ENCODE measurements around the gene TMPO. TPM values are rescaled to one million over a fixed set of nuclear protein-coding genes. Genes with fewer than 3 reads are reported as not detected.
"Not testable (repeated sequence)": the region's sequence is repeated elsewhere in the genome, so short reads cannot be mapped to it uniquely, and the experiment has no call there.

The TMPO gene, protein sequence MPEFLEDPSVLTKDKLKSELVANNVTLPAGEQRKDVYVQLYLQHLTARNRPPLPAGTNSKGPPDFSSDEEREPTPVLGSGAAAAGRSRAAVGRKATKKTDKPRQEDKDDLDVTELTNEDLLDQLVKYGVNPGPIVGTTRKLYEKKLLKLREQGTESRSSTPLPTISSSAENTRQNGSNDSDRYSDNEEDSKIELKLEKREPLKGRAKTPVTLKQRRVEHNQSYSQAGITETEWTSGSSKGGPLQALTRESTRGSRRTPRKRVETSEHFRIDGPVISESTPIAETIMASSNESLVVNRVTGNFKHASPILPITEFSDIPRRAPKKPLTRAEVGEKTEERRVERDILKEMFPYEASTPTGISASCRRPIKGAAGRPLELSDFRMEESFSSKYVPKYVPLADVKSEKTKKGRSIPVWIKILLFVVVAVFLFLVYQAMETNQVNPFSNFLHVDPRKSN
- 100 to 1,000 TPM in 4 of 12 donors, 10 to 100 TPM in 8; 63.1 to 522 (median 94.5) TPM for polyA plus RNA-seq (ENCODE audit: insufficient read length in 12 of 12)
- long read RNA-seq, donor 1, full-length matches to known transcripts: 24 of 62 reads
- long read RNA-seq, donor 1, partial matches to known transcripts: 38 of 62 reads
- long read RNA-seq, donor 1, other reads (novel, unspliced or antisense): 0 of 62 reads
- long read RNA-seq, donor 2, transcript TMPO-202 (4 exons, 3,615 nt): major isoform, 6 of 120 reads
- long read RNA-seq, donor 2, partial matches to known transcripts: 107 of 120 reads
- long read RNA-seq, donor 2, other reads (novel, unspliced or antisense): 0 of 120 reads
- long read RNA-seq, donor 3, partial matches to known transcripts: 0 of 10 reads
- long read RNA-seq, donor 3, other reads (novel, unspliced or antisense): 0 of 10 reads
- long read RNA-seq, donor 4, full-length matches to known transcripts: 4 of 32 reads
- long read RNA-seq, donor 4, partial matches to known transcripts: 28 of 32 reads
- long read RNA-seq, donor 4, other reads (novel, unspliced or antisense): 0 of 32 reads
- long read RNA-seq, donor 5: 0 reads
- long read RNA-seq, donor 6, partial matches to known transcripts: 0 of 4 reads
- long read RNA-seq, donor 6, other reads (novel, unspliced or antisense): 0 of 4 reads
- long read RNA-seq, donor 7, full-length matches to known transcripts: 9 of 16 reads
- long read RNA-seq, donor 7, partial matches to known transcripts: 7 of 16 reads
- long read RNA-seq, donor 7, other reads (novel, unspliced or antisense): 0 of 16 reads
- long read RNA-seq, donor 8, full-length matches to known transcripts: 29 of 29 reads
- long read RNA-seq, donor 8, partial matches to known transcripts: 0 of 29 reads
- long read RNA-seq, donor 8, other reads (novel, unspliced or antisense): 0 of 29 reads
- long read RNA-seq, donor 9, full-length matches to known transcripts: 17 of 17 reads
- long read RNA-seq, donor 9, partial matches to known transcripts: 0 of 17 reads
- long read RNA-seq, donor 9, other reads (novel, unspliced or antisense): 0 of 17 reads
- long read RNA-seq, donor 10, full-length matches to known transcripts: 19 of 24 reads
- long read RNA-seq, donor 10, partial matches to known transcripts: 5 of 24 reads
- long read RNA-seq, donor 10, other reads (novel, unspliced or antisense): 0 of 24 reads
- long read RNA-seq, donor 11, full-length matches to known transcripts: 20 of 37 reads
- long read RNA-seq, donor 11, partial matches to known transcripts: 17 of 37 reads
- long read RNA-seq, donor 11, other reads (novel, unspliced or antisense): 0 of 37 reads

GRCh38 chr12:98515287-98516110 is at the start of gene TMPO:
TSS of gene TMPO (plus strand) at chr12:98515590. CDS start at chr12:98515868, 278 bp downstream.
- DNase-seq: peak; percentile 97

- DNase-seq: no peak
Observed at GRCh38 chr12:98465950-98466602, 49.3 kb upstream of the TMPO start.

GRCh38 chr12:98466640-98467400 is 48.6 kb upstream of the TMPO start:
- no peak for DNase-seq

- no peak for DNase-seq
Observed at GRCh38 chr12:98469109-98469508, 46.3 kb upstream of the TMPO start.

DNA sequence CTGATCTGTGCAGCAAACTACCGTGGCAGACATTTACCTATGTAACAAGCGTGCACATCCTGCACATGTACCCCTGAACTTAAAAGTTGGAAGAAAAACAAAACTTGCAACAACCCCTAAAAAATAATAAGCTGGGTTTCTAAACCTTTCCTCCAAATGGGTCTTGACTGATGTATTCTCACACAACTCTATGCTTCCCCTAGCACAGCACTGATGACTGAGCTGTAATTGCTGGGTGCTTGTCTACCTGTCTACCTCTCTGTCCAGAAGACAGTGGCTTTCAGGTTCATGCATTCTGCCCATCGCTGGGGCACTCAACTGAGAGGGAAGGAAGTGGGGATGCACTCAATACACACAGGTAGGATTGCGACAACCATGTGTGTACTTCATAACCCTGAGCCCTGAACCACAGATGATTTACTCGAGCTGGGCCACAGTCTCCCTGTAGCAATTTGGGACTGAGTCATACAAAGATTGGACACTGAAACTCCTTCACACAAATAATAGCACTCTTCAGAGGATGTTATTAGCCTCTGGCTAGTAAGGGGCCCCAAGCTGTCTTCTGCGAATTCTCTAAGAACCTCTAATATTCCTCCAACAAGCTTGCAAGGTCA is 44.8 kb upstream of the TMPO start:
- no peak for DNase-seq

DNA sequence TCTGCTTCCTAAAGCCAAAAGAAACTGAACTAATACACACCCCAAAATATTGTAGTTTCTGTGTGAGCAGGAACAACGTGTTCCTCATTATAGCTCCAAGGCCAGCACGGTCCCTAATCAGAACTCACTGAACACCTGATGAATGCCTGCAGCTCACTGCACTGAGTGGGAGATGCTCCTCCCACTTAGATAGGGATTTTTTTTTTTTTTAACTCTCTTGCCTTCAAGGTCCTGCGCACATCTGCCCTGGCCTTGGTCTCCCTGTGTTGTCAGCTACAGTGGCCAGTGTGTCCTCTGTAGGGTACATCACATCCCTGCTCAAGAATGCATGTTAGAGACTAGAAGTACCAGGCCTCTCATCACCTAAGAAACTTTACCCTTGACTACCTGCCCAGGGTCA is 44.3 kb upstream of the TMPO start:
- no peak for DNase-seq

DNA sequence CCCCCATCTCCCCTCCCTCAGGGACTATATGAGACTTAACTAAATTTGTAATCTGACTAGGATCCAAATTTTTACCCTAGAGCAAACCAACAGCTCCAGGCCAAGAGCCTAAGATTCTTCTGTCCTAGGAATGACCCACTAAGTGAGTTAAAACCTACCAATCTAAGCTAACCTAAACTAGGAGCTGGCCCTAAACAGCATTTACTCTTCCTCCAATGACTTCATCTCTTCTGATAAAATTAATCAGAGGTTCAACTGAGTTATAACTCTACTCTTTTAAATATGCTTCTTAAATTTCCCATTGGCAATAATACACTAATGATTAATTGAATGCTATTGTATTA is 39.9 kb upstream of the TMPO start:
- no peak for DNase-seq

DNA sequence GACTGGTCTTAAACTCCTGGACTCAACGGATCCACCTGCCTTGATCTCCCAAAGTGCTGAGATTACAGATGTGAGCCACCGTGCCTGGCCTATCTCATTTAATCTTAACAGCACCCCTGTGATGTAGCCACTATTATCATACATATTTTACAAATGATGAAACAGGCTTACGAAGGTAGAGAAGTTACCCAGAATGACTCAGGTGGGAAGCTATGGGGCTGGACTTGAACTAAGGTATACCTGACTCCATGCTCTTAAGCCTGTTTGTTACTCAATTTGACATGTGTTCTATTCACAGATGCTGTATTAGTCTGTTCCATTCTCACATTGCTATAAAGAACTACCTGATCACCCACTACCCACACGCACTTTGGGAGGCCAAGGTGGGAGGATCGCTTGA is 36.8 kb upstream of the TMPO start:
- DNase-seq: no peak

DNA sequence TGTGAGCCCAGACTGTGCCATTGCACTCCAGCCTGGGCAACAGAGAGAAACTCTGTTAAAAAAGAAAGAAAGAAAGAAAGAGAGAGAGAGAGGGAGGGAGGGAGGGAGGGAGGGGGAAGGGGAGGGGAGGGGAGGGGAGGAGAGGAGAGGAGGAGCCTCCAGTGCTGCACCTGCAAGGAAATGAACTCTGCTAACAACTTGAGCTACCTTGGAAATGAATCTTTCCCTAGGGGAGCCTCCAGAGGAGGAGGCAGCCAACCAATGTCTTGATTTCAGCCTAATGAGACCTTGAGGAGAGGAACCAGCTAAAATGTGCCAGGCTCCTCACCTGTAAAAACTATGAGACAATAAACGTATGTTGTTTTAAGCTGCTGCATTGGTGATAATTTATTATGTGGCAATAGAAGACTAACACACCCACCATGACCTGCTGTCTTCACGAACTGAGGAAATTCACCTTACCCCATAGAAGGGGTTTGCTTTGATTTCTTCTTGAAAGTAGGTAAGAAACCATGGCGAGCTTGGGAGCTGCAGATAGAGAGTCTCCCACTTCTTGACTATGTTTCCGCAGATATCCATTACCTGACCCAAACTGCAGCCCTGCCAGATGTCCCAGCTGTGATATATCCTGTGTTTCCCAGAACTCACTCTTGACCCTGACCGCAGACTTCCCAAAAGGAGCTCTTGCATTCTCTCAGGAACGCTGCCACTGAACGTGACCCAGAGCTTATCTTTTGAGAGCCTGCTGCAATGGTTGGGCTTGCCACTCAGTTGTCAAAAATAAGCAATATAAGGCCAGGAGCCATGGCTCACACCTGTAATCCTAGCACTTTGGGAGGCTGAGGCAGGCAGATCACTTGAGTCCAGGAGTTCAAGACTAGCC is 31.5 kb upstream of the TMPO start:
- DNase-seq: no peak

DNA sequence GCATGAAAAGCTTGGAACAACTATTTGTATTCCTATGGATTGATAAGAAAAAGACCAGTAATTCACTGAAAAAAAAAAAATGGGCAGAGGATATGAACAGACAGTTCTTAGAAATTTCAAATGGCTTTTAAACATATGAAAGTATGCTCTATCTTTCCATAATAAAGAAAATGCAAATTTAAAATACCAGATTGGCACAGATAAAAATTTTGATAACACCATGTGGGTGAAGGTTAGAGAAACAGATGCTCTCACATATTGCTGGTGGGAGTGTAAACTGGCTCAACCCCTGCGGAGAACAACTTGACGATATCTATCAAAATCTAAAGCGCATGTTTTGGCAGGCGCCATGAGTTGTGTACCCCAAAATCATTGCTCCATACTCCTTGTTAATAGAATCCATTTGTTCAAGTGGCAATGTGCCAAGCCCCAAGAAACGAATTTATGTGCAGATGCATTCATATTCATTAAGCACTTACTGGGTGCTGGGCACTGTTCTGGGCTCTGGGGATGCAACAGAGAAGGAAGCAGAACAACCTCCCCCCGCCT is 29.5 kb upstream of the TMPO start:
- DNase-seq: no peak

DNA sequence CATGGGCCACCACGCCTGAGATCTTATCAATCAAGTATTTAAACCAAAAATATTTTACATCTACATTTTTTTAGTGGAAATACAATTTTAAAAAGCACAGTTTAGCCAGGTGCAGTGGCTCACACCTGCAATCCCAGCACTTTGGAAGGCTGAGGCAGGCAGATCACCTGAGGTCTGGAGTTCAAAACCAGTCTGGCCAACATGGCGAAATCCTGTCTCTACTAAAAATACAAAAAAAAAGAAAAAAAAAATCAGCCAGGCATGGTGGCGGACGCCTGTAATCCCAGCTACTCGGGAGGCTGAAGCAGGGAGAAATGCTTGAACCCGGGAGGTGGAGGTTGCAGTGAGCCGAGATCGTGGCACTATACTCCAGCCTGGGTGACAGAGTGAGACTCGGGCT is 27.0 kb upstream of the TMPO start:
- DNase-seq: not testable (repeated sequence)

DNA sequence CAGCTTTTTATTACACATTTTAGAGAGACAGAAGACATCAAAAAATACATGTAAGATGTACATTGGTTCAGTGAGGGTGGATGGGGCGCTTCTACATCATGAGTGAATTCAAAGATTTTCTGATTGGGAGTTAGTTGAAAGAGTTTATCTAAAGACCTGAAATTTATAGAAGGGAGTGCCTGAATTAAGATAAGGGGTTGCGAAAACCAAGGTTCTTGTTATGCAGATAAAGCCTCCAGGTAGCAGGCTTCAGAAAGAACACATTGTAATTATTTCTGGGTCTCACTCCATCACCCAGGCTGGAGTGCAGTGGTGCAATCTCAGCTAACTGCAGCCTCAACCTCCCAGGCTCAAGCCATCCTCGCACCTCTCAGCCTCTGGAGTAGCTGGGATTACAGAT is 26.2 kb upstream of the TMPO start:
- no peak for DNase-seq

DNA sequence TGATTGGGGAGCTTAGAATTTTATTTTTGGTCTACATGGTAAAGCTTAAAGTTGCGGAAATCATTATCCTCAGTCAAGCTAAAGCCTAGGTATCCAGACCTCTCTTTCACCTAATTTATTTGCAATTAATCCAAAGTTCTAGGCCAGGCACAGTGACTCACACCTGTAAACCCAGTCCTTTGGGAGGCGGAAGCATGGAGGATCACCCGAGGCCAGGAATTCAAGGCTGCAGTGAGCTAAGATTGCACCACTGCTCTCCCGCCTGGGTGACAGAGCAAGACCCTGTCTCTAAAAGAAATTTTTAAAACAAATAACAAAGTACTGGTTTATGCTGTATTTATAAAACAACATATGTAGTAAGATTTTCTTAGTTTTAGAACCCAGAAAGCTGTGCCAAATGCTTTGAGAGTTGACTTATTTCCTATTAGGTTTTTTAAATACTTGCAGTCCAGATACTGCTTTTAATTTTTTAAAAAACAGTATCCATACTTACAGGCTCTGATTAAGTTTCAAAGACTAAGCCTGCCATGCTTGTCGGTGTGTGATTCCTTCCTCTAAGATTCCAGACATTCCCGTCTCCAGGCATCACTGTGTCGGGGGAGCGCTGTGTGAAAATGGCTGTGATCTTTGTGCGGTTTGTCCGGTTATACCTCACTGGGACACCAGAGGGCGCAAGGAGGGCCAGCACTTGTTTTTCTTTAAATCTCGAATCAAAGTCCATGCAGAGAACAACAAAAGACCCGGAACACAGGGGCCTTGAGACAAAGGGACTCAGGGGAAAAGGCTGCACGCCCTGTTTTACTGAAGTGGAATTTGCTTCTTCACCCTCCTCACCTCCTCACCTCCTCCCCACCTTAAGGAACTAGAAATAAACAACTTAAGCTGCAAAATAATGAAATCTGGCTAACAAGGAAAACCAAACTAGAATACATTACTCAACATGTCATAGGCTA is 24.6 kb upstream of the TMPO start:
- DNase-seq: peak; percentile 92

- DNase-seq: no peak
Observed at GRCh38 chr12:98492580-98493140, 22.7 kb upstream of the TMPO start.

DNA sequence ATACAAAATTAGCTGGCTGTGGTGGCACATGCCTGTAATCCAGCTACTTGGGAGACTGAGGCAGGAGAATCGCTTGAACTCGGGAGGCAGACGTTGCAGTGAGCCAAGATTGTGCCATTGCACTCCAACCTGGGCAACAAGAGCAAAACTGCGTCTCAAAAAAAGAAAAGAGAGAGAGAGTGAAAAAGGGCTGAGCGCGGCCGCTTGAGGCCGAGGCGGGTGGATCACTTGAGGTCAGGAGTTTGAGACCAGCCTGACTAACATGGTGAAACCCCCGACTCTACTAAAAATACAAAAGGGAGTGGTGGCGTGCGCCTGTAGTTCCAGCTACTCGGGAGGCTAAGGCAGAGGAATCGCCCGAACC is 14.1 kb upstream of the TMPO start:
- not testable (repeated sequence) for DNase-seq

- peak; percentile 98 for DNase-seq
Observed at GRCh38 chr12:98503342-98503591, 12.1 kb upstream of the TMPO start.
